GM08714 (cell line): Measurements from ENCODE around the gene MEGF9.

ENCODE experiments used
- H3K4me3 ChIP-seq: fragments of 200-500 bp; sonication (Bioruptor generic); 2 replicates; pipeline ENCODE4 v1.5.1; 2014; ENCODE audit warnings: mild to moderate bottlenecking, low read length, inconsistent platforms
- ZNF274 ChIP-seq: IDR thresholded peaks from 2 replicates; pipeline ENCODE4 v1.6.1; 2012; ENCODE audit warnings: mild to moderate bottlenecking, low read depth, low read length

Gene MEGF9

DNA sequence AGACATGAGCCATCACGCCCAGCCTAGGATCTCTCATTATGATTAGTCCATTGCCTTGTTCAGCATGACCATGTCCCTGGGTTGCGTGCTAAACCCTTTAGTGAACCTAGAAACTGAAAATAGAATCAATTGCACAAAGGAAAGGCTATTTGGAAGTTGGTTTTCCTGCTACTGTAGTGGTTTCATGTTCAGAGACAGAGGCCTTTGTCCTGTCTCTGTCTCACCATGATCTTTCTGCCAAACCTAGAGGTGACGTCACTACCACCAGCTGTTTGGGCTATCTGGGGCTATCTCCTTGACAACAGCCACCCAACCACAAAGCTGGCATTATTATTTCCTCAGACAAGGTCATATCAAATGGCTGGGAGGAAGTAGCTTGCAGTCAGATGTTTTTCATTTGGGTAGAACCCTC lies 130.3 kb downstream of the MEGF9 start:
- no peak for TF ChIP-seq ZNF274
- no peak overlapping the region for H3K4me3 ChIP-seq

DNA sequence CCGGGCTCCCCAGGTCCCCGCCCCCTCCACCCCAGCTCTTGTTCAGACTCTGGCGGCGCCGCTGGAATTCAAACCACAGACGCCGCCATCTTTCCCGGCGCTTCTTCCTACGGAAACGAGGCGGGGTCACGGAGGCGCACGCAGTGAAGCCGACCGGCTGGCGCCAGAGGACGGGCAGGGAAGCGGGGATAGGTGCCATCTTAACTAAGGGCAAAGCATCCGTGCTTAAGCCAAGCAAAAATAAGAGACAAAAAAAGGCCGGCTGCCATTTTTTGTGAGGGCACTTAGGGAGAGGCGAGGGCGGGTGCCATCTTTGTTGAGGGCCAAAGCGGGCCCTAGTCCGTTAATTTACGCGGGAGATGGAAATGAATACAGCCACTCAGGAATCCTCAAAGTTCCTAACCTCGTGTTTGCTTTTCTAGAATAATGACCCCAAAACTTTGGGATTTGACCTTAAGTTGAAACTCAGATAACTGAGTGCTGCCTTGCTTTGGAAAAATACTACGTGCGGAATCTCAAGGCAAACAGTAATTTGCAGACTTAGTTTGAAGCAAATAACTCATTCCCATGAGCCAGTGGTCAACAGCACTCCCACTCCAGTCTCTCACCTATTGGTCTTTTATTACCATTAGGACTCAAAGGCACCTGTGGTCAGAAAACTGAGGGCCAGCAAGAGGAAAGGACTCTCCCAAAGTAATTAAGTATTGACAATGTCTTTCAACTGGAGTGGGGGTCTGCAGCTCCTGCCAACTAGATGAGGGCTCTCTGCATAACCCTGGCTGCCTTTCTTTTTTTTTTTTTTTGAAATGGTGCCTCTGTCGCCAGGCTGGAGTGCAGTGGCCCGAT lies 134.0 kb downstream of the MEGF9 start, which contains the start of gene CDK5RAP2:
TSS of gene CDK5RAP2 (minus strand) at position 117 of the 846 bp plus-strand sequence. CDS start 189 bp downstream, outside the sequence.
- no peak for TF ChIP-seq ZNF274
- peak within 1 kb of the TSS; percentile 99 for H3K4me3 ChIP-seq

DNA sequence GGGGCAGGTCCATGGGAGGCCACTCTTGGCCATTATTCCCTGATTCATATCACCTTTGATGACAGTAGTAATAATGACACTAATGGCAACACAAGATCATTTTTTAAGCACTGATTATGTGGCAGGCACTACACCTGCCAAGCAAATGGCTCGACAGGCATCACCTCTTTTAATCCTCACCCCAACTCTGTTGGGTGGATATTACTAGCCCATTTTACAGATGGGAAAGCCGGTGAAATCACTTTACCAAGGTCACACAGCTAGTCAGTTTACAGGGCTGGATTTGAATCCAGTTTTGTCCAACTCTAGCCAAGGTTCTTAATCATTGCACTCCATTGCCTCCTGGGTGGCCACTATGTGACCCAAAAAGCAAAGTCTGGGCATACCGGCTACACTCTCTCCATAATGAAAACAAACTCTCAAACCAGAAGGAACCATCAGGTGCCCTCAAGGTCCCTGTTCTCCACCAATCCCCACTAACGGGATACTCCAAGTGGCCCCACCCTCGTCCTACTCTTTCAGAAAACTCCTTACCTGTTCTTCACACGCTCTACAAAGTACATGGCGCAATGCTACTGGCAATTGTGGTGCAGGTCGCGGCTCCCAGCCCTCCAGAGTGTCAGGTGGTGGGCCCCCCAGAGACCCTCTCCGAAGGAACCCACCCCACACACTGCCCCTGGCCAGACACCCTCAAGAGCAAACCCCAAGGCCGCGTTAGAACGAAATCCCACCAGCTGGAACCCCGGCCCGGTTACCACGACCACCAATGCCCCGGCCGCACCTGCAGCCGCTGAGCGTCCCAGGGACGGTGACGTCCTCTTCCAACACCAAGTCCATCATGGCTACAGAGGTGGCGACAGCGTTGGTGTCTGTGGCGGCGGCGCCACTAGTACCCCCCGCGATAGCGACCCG lies 134.9 kb downstream of the MEGF9 start:
- no peak for TF ChIP-seq ZNF274
- peak overlapping the region; percentile 99 for H3K4me3 ChIP-seq

DNA sequence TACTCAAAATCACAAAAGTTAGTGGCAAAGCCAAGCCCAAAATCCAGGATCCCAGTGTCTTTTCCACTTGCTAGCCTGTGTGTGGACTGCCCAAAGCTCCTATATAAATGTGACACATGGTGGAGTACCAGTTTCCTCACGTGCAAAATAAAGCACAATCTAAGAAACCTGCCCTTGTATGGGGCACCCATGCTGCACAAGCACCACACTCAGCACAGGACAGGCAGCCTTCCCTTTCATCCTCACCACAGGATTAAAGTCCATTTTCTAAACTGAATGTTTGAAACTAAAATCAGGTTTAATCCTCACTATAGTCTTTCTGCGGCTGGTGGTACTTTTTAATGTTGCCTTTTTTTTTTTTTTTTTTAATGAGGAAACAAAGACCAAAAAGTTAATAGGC lies 139.8 kb downstream of the MEGF9 start:
- H3K4me3 ChIP-seq, result no peak overlapping the region
- TF ChIP-seq ZNF274, result no peak

DNA sequence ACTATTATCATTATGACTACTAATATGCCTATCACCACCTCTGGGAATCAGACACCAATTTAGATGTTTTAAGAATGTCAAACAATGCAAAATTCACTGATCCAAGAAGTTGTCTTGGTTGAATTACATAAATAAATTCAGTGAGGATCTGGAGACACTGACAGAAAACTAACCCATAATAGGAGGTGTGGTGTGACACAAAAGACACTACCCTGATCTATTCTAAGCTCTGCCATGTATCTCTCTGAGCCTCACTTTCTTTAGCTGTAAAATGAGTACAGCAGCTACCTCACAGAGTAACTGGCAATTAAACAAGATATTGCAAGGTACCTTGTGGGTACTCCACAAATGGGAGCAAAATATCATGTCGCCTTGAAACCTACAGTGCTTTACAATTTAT lies 141.8 kb downstream of the MEGF9 start:
- no peak overlapping the region for H3K4me3 ChIP-seq
- no peak for TF ChIP-seq ZNF274

DNA sequence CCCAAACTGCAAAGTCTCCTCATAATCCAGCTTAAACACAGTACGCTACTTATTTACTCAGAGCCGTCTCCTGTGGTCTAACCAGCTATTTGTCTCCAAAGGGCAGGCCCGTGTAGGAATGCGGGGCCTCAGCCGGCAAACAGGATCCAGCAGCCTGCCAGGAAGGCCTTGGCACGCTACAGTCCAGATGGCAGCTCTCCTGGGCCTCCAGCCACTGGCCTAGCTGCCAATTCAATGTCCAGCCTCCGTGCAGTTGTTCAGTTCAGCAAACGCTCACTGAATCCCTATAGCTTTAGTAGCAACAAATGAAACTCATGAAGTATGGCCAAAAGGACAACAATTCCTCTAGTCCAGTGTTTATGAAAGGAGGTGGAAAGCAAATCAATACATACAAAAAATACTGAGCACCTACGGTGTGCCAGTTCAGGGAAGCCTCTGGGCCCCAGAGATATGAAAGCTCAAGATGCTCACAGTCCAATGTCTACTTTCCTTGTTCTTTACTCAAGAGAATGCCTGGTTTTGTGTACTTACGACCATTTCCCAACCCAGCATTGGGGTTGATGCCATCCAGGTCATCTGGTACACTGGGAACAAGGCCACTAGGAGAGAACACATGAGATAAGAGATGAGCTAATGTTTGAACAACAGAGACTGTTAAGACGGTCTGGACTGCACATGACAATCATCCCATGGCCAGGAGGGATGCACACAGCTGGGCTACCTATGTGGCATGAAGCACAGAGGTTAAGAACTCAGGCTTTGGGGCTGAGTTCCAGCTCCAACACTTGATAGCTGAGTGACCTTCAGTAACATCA lies 142.6 kb downstream of the MEGF9 start:
- TF ChIP-seq ZNF274, result no peak
- H3K4me3 ChIP-seq, result no peak overlapping the region

DNA sequence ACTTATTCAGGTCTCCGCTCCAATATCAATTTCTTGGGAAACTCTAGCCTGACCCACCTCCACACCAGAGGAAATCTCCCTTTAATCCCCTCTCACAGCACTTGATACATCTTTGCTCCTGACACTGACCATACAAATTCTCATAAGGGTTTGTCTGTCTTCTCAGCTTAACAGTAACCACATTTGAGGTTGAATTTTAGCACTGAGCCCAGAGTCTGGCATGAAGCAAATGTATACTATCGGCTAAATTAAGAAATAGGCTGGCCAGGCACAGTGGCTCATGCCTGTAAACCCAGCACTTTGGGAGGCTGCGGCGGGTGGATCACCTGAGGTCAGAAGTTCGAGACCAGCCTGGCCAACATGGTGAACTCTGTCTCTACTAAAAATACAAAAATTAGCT lies 144.0 kb downstream of the MEGF9 start:
- H3K4me3 ChIP-seq, result no peak overlapping the region
- no peak for TF ChIP-seq ZNF274

DNA sequence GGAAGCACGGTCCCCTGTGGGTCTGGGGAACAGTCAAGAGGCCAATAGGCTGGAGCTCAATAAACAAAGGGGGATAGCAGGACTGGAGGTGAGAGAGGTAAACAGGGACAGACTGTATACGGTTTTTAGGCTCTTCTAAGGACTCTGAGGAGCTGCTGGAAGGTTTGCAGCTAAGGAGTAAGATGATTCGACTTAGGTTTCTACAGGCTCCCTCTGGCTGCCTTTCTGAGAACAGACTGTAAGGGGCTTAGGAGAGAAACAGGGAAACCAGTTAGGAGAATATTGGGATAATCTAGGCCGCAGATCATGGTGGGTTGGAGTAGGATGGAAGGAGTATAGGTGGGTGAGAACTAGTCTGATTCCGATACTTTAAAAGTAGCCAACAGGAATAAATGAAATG lies 144.7 kb downstream of the MEGF9 start:
- H3K4me3 ChIP-seq, result no peak overlapping the region
- TF ChIP-seq ZNF274, result no peak

GRCh38 chr9:120568816-120569215 lies 145.5 kb downstream of the MEGF9 start:
- TF ChIP-seq ZNF274, result no peak
- no peak overlapping the region for H3K4me3 ChIP-seq

GRCh38 chr9:120567874-120568273 lies 146.4 kb downstream of the MEGF9 start:
- no peak overlapping the region for H3K4me3 ChIP-seq
- TF ChIP-seq ZNF274, result no peak

GRCh38 chr9:120567081-120567480 lies 147.2 kb downstream of the MEGF9 start:
- no peak overlapping the region for H3K4me3 ChIP-seq
- no peak for TF ChIP-seq ZNF274

GRCh38 chr9:120564589-120564988 lies 149.7 kb downstream of the MEGF9 start:
- H3K4me3 ChIP-seq, result no peak overlapping the region
- no peak for TF ChIP-seq ZNF274

DNA sequence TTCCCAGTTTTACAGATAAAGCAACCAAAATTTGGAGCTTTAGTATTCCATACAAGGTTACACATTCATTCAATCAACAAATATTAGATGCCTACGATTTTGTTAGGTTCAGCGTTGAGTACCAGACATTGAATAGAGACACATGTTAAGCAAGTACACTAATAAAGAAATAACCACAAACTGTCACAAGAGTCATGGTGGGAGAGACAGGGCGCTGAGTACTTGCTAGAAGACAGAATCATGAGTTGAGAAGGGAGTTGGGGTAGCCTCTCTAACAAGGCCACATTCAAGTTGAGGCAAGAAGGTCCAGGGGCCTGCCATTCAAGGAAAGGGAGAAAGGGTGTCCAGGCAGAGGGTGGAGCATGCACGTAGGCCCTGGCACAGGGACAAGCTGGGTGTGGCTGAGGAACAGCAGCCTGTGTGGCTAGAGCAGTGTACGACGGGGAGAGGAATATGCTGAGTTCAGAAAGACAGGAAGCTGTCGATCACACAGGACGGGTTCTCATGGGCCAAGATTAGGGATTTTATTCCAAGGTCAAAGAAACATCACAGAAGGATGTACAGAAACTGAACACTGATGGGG lies 151.3 kb downstream of the MEGF9 start:
- no peak overlapping the region for H3K4me3 ChIP-seq
- no peak for TF ChIP-seq ZNF274
